BLaER1 (cell line): Measurements from ENCODE around the gene KRT3.

ENCODE experiments used
- H3K27ac ChIP-seq: shearing (Covaris generic); formaldehyde crosslinking; 2 replicates; pipeline ENCODE4 v1.8.1; 2022
- H3K27me3 ChIP-seq: shearing (Covaris generic); formaldehyde crosslinking; 2 replicates; pipeline ENCODE4 v1.8.1; 2022
- H3K36me3 ChIP-seq: shearing (Covaris generic); formaldehyde crosslinking; 2 replicates; pipeline ENCODE4 v1.8.1; 2022
- H3K4me1 ChIP-seq: shearing (Covaris generic); formaldehyde crosslinking; 2 replicates; pipeline ENCODE4 v1.8.1; 2022
- H3K4me2 ChIP-seq: shearing (Covaris generic); formaldehyde crosslinking; 2 replicates; pipeline ENCODE4 v1.8.1; 2022
- H3K4me3 ChIP-seq: shearing (Covaris generic); formaldehyde crosslinking; 2 replicates; pipeline ENCODE4 v1.8.1; 2022
- H3K9ac ChIP-seq: shearing (Covaris generic); formaldehyde crosslinking; 2 replicates; pipeline ENCODE4 v1.8.1; 2022
- H3K9me3 ChIP-seq: shearing (Covaris generic); formaldehyde crosslinking; 2 replicates; pipeline ENCODE4 v1.8.1; 2022
- H4K20me1 ChIP-seq: shearing (Covaris generic); formaldehyde crosslinking; 2 replicates; pipeline ENCODE4 v1.8.1; 2022
- Cebpa-rat ChIP-seq: shearing (Covaris generic); IDR thresholded peaks from 2 replicates; pipeline ENCODE4 v1.8.1; 2022

The KRT3 gene

DNA sequence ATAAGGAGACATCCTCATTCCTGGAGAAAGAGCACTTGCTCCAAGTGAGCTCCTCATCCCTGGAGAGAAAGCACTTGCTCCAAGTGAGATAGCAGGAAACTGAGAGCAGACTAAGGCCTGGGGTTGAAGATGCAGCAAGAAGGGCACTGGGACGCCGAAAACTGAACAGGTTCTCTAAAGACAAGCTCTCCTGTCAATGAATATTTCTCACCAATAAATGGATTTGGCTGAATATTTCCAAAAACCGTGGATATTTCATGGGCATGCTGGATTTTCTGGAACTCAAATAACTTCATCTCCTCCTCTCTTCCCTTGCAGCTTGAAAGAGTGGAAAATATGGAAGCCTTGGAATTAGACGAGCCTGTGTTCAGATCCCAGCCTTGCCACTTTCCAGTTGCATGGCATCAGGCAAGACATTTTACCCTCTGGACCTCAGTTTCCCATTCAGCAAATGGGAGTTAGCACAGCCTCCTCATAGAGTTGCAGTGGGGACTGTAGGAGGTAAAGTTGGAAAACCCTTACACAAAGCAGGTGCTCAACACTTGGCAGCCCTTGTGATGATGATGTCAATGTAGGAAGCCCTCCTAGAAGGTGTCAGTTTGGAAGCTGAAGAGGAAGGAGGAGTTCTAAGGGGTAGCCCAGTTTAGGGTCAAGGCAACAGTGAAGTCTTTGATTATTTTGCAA lies 14.4 kb downstream of the KRT3 start:
- Histone ChIP-seq H3K36me3 (no peaks in the 10 kb centered on the region), H3K27me3 (no peaks in the 10 kb centered on the region), H3K4me2 (no peak overlapping the region), H3K4me3 (no peak overlapping the region), H3K27ac (no peak overlapping the region), H3K9ac (no peak overlapping the region), H3K4me1 (no peaks in the 10 kb centered on the region), H3K9me3 (no peaks in the 10 kb centered on the region), H4K20me1 (no peaks in the 10 kb centered on the region)
- TF ChIP-seq Cebpa-rat, result no peak

DNA sequence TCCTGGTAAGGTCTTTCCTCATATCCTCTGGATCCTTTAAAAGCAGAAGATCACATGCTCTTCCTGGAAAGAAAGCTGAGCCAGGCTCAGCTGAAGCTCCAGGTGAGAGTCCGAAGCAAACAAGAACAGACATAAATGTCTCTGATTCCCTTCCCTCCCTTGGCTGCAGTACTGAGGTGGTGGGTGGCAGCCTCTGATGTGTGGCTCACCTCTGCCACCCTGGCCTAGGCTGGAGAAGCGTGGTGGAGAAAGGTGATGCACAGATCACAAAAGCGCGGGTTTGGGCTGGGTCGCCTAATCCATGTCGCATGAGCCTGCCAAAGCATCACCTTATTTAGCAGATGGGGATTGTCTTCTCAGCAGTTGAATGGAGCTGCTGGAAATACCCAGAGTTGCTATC lies 16.0 kb downstream of the KRT3 start:
- Histone ChIP-seq H3K9ac (no peak overlapping the region), H3K27me3 (no peaks in the 10 kb centered on the region), H3K4me3 (no peak overlapping the region), H3K4me1 (no peaks in the 10 kb centered on the region), H3K4me2 (no peak overlapping the region), H3K36me3 (no peaks in the 10 kb centered on the region), H3K9me3 (no peaks in the 10 kb centered on the region), H4K20me1 (no peaks in the 10 kb centered on the region), H3K27ac (no peak overlapping the region)
- TF ChIP-seq Cebpa-rat, result no peak

DNA sequence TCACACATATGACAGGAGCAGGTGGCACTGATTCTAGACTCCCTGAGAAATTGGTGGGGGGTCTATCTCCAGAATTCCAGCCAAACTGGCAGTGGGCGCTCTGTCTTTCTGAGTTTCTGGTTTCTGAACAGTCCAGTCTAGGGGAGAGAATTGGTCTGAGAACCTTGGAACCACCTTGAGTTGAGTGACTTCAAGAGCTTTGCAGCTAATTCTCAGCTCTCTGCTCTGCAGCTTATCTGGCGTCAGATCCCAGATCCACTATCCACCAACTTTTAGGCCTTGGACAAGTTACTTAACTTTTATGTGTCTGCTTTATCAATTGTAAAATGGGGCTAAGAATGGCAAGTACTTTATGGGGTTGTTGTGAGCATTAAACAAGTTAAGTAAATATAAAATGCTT lies 17.1 kb downstream of the KRT3 start:
- no peak overlapping the region for H3K4me2 ChIP-seq
- no peak overlapping the region for H3K9ac ChIP-seq
- H4K20me1 ChIP-seq, result no peaks in the 10 kb centered on the region
- no peaks in the 10 kb centered on the region for H3K9me3 ChIP-seq
- no peak overlapping the region for H3K27ac ChIP-seq
- H3K4me3 ChIP-seq, result no peak overlapping the region
- TF ChIP-seq Cebpa-rat, result no peak
- H3K27me3 ChIP-seq, result no peaks in the 10 kb centered on the region
- no peaks in the 10 kb centered on the region for H3K36me3 ChIP-seq
- no peaks in the 10 kb centered on the region for H3K4me1 ChIP-seq

DNA sequence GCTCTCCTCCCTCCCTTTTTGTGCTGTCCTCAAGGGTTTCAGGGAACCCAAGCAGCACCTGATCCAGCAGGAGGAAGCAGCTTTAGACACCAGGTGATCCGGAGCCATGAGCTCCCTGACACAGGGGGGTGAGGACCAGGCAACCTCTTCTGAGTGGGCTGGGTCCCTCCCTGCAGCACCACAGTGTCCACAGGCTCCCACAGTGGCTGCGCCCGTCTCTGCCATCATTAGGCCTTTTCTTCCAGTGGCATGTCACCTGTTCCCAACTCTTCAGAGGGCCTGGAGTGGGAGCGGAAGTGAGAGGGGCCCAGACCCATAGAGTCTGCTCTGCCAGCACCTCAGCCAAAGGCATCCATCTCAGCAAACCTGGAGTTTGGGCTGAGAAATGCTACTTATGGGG lies 18.4 kb downstream of the KRT3 start:
- no peak overlapping the region for H3K9ac ChIP-seq
- H3K4me1 ChIP-seq, result no peaks in the 10 kb centered on the region
- H3K27ac ChIP-seq, result no peak overlapping the region
- H3K36me3 ChIP-seq, result no peaks in the 10 kb centered on the region
- no peak overlapping the region for H3K4me2 ChIP-seq
- H3K4me3 ChIP-seq, result no peak overlapping the region
- H4K20me1 ChIP-seq, result no peaks in the 10 kb centered on the region
- TF ChIP-seq Cebpa-rat, result no peak
- H3K9me3 ChIP-seq, result no peaks in the 10 kb centered on the region
- no peaks in the 10 kb centered on the region for H3K27me3 ChIP-seq

DNA sequence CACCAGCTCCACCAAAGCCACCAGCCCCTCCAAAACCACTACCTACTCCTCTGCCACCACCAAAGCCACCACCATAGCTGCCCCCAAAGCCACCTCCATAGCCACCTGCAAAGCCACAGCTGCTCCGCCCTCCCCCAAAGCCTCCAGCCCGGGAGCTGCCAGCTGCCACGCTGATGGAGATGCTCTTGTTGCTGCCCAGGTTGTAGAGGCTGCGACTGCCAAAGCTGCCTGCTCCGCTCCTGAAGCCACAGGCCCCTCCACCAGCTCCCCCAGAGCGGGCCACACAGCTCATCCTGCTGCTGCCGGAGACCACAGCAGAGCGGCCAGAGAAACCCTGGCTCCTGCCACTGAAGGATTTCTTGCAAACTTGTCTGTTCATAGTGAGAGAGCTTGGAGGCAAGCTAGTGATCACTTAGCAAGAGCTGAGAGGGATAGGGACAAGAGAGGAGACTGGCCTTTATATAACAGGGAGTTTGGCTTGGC lies 19.0 kb downstream of the KRT3 start, which contains the start of gene KRT76:
Gene KRT76 (minus strand): TSS at position 433 of the 483 bp plus-strand sequence. CDS start 54 bp downstream, at position 379.
- Histone ChIP-seq H3K36me3 (no peaks in the 10 kb centered on the region), H3K4me3 (no peak within 1 kb of the TSS), H4K20me1 (no peaks in the 10 kb centered on the region), H3K27me3 (no peaks in the 10 kb centered on the region), H3K9ac (no peak within 1 kb of the TSS), H3K9me3 (no peaks in the 10 kb centered on the region), H3K4me1 (no peaks in the 10 kb centered on the region), H3K4me2 (no peak within 1 kb of the TSS), H3K27ac (no peak within 1 kb of the TSS)
- TF ChIP-seq Cebpa-rat, result no peak

DNA sequence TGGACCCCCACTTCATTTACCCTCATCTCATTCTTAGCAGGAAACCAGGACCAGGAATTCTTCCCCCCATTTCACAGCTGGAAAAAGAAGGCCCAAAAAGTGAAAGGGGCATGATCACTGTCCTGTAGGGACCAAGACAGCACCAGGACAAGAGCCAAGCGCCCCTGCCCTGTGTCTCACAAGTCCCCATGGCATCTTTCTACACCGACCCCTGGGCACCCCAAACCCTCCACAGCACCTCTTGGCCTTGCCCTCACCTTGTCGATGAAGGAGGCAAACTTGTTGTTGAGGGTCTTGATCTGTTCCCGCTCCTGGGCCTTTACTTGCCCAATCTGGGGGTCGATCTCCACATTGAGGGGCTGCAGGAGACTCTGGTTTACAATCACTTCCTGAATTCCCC lies 19.5 kb downstream of the KRT3 start:
- no peak for TF ChIP-seq Cebpa-rat
- H3K4me2 ChIP-seq, result no peak overlapping the region
- no peak overlapping the region for H3K4me3 ChIP-seq
- no peaks in the 10 kb centered on the region for H3K36me3 ChIP-seq
- H3K27me3 ChIP-seq, result no peaks in the 10 kb centered on the region
- no peaks in the 10 kb centered on the region for H3K9me3 ChIP-seq
- no peak overlapping the region for H3K9ac ChIP-seq
- no peaks in the 10 kb centered on the region for H3K4me1 ChIP-seq
- H4K20me1 ChIP-seq, result no peaks in the 10 kb centered on the region
- no peak overlapping the region for H3K27ac ChIP-seq

DNA sequence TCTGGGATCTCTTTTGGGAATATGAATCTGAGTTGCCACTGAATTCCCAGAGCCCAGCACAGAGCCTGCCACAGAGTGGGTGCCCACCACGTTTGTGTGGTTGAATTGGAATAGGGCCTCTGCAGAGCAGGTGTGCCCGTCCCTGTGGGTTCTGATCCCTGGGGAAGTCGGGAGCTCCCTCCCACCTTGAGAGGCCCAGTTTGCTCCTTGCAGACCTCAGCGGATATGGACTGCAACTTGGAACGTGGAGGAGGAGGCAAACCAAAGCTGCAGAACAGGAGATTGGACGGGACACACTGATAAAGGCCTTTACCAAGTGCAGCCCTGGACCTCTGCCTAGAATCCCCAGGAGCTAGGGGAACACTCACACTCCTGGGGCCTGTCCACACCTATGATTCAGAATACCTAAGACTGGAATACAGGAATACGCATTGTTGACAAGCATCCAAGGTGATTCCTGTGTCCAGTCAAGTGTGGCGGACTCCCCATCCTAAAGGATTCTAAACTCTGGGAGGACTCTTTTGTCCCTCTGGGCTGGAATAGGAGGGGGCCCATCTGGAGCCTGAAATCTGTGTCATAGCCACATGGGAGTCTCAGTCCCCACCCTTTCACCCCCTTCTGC lies 21.2 kb downstream of the KRT3 start:
- no peaks in the 10 kb centered on the region for H4K20me1 ChIP-seq
- no peak overlapping the region for H3K27ac ChIP-seq
- H3K9ac ChIP-seq, result no peak overlapping the region
- no peaks in the 10 kb centered on the region for H3K27me3 ChIP-seq
- no peaks in the 10 kb centered on the region for H3K9me3 ChIP-seq
- H3K4me3 ChIP-seq, result no peak overlapping the region
- no peaks in the 10 kb centered on the region for H3K36me3 ChIP-seq
- no peak for TF ChIP-seq Cebpa-rat
- H3K4me2 ChIP-seq, result no peak overlapping the region
- no peaks in the 10 kb centered on the region for H3K4me1 ChIP-seq

DNA sequence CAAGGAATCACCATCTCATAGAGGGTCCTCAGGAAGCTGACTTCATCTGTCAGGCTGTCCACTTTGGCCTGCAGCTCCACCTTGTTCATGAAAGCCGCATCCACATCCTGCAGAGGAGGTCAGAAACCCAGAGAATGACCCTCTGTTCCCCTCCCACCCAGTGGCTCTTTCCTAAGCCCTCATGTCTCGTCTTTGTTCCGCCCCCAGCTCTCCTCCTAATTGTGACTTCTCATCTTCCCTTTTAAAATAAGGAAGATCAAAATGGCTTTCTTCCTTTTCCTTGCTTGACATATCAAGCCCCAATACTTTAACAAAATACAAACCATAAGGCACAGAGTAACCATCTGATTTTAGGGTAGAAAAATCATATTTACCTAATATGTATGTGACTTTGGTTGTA lies 23.1 kb downstream of the KRT3 start:
- Histone ChIP-seq H3K36me3 (no peaks in the 10 kb centered on the region), H3K4me3 (no peak overlapping the region), H4K20me1 (no peaks in the 10 kb centered on the region), H3K27ac (no peak overlapping the region), H3K9ac (no peak overlapping the region), H3K4me2 (no peak overlapping the region), H3K9me3 (no peaks in the 10 kb centered on the region), H3K4me1 (no peaks in the 10 kb centered on the region), H3K27me3 (no peaks in the 10 kb centered on the region)
- no peak for TF ChIP-seq Cebpa-rat

DNA sequence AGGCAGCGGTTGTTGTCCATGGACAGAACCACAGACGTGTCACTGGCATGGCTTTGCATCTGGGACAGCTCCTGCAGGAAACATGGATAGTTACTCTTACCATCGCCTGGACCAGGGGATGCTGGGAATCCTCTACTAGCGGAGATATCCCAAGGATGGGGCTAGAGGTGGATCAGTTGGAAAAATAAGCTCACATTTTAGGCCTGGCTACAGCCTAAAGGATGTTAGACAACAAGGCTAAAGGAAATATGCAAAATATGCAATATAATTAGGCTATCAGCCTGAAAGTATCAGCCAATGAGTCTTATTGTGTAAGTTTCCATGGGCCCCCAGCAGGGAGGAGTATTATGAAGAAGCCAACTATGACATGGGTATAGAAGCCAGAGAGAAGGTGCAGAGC lies 23.7 kb downstream of the KRT3 start:
- H3K9me3 ChIP-seq, result no peaks in the 10 kb centered on the region
- no peak overlapping the region for H3K4me3 ChIP-seq
- H3K4me2 ChIP-seq, result no peak overlapping the region
- no peak overlapping the region for H3K27ac ChIP-seq
- no peaks in the 10 kb centered on the region for H3K27me3 ChIP-seq
- TF ChIP-seq Cebpa-rat, result no peak
- H3K36me3 ChIP-seq, result no peaks in the 10 kb centered on the region
- no peaks in the 10 kb centered on the region for H3K4me1 ChIP-seq
- no peak overlapping the region for H3K9ac ChIP-seq
- H4K20me1 ChIP-seq, result no peaks in the 10 kb centered on the region

DNA sequence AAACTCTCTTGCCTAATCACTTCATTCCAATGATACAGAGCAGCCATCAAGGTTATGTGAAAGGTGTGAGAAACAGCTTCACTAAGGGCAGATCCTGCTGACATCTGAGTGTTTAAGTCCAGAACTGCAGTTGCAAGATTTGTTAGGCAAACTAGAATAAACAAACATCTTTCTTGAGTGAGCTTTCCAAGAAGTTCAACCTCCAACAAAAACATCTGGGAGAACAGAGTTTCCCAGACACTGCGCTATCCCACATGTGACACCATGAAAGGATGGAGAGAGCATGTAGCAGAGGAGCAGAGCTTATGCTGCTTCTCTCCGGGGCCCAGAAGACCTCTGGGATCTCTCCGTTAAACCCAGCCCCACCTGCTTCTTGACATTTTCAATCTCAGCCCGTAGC lies 24.4 kb downstream of the KRT3 start:
- Histone ChIP-seq H4K20me1 (no peaks in the 10 kb centered on the region), H3K27me3 (no peaks in the 10 kb centered on the region), H3K4me3 (no peak overlapping the region)

More for the DNA sequence above, 24.4 kb downstream of the KRT3 start:
- Histone ChIP-seq H3K4me1 (no peaks in the 10 kb centered on the region), H3K9me3 (no peaks in the 10 kb centered on the region), H3K4me2 (no peak overlapping the region), H3K36me3 (no peaks in the 10 kb centered on the region), H3K9ac (no peak overlapping the region), H3K27ac (no peak overlapping the region)
- no peak for TF ChIP-seq Cebpa-rat
